Lower lobe of right lung (tissue), 2 donors: Measurements from ENCODE around the gene ADAMTS8. TPM values are rescaled to one million over a fixed set of nuclear protein-coding genes. Genes with fewer than 3 reads are reported as not detected.

Source experiments
- ATAC-seq, 2 donors: fragments of 200-7000 bp; cut with Tn5 transposase; one replicate each; pipeline ENCODE4 v1.9.1; 2020 to 2022; ENCODE audit warnings: mild to moderate bottlenecking in 2 of 2, moderate library complexity in 2 of 2
- DNase-seq: peaks from one replicate; pipeline ENCODE4 v3.0.0-alpha.2; 2020
- H3K27ac ChIP-seq: fragments of 200-600 bp; one replicate; pipeline ENCODE4 v1.8.0; 2022
- H3K27me3 ChIP-seq: fragments of 200-600 bp; one replicate; pipeline ENCODE4 v1.8.0; 2022; ENCODE audit warnings: low read depth
- H3K36me3 ChIP-seq: fragments of 200-600 bp; one replicate; pipeline ENCODE4 v1.8.0; 2022; ENCODE audit warnings: mild to moderate bottlenecking
- H3K4me1 ChIP-seq: fragments of 200-600 bp; one replicate; pipeline ENCODE4 v1.8.0; 2022
- H3K4me3 ChIP-seq: fragments of 200-600 bp; one replicate; pipeline ENCODE4 v1.8.0; 2022; ENCODE audit warnings: mild to moderate bottlenecking
- H3K9me3 ChIP-seq: fragments of 200-600 bp; one replicate; pipeline ENCODE4 v1.8.0; 2022
- intact Hi-C: fragments of 100-400 bp; cut with DNase I; formaldehyde crosslinking; loops from one replicate; pipeline ENCODE4 v1.11.0; 2022
- total RNA-seq: library from RNA; stranded (reverse); fragmentation: NEBNext Ultra II Directional; extraction: Animal tissue kit (Norgen Biotek cat#: 25700); gene quantifications from one replicate; pipeline ENCODE4 v1.2.1, GENCODE V29; 2021
- TF ChIP-seq, protein P1 (sequence below): fragments of 200-600 bp; IDR thresholded peaks from one replicate; pipeline ENCODE4 v1.8.0; 2022; ENCODE audit warnings: antibody characterized with exemption, mild to moderate bottlenecking
- donor health status: DM: no; HTN: yes; CAD: no; lungs with severe emphysema.

The ADAMTS8 gene
- total RNA-seq, 1 donor from 2014 or later: 23.0 TPM

DNA sequence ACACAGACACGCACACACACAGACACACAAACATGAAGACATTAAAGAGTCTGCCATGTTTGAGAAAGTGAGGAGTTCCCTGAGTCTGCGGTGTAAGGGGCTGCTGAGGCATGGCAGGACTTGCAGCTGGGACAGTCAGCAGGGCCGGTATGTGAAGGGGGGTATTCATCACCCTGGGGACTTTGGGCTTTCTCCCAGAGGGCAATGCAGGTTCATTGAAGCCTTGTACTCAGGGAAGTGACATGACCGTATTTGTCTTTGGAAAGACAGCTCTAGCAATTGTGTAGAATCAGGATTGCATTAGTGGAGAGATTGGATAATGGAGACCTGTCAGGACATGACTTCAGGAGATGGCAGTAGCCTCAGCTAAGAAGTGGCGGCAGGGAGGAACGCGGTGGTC, 9.4 kb upstream of the ADAMTS8 start:
- Histone ChIP-seq H3K4me3 (no peak overlapping the region), H3K27me3 (no peaks in the 10 kb centered on the region), H3K9me3 (no peaks in the 10 kb centered on the region), H3K4me1 (peaks cover 4% of the 10 kb centered on the region), H3K27ac (no peak overlapping the region), H3K36me3 (no peaks in the 10 kb centered on the region)
- TF ChIP-seq, protein P1, sequence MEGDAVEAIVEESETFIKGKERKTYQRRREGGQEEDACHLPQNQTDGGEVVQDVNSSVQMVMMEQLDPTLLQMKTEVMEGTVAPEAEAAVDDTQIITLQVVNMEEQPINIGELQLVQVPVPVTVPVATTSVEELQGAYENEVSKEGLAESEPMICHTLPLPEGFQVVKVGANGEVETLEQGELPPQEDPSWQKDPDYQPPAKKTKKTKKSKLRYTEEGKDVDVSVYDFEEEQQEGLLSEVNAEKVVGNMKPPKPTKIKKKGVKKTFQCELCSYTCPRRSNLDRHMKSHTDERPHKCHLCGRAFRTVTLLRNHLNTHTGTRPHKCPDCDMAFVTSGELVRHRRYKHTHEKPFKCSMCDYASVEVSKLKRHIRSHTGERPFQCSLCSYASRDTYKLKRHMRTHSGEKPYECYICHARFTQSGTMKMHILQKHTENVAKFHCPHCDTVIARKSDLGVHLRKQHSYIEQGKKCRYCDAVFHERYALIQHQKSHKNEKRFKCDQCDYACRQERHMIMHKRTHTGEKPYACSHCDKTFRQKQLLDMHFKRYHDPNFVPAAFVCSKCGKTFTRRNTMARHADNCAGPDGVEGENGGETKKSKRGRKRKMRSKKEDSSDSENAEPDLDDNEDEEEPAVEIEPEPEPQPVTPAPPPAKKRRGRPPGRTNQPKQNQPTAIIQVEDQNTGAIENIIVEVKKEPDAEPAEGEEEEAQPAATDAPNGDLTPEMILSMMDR: no peak
- no peak for ATAC-seq
- no peak for DNase-seq
- intact Hi-C loops: no loop called here

DNA sequence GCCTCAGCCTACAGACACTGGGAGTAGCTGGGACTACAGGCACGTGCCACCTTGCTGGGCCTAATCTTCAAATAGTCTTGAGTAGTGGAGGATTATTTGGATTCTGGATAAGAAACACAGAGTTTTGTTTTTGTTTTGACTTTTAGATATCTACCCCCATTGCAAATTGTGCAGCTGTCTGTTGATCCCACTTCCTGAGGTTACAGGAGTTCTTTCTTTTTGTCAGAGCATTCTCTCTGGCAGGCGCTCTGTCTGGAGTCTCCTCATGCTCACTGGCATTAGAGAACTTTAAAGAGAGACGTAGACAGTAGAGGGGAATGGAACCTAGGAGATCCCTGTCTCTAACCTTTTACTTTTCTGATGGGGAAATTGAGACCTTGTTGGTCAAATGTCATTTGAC, 7.8 kb upstream of the ADAMTS8 start:
- DNase-seq (no peak), ATAC-seq (no peak)
- Histone ChIP-seq H3K9me3 (no peaks in the 10 kb centered on the region), H3K4me3 (no peak overlapping the region), H3K4me1 (peaks cover 4% of the 10 kb centered on the region), H3K36me3 (no peaks in the 10 kb centered on the region), H3K27me3 (peaks cover 6% of the 10 kb centered on the region), H3K27ac (no peak overlapping the region)
- intact Hi-C loops: no loop called here
- TF ChIP-seq, protein P1: no peak

DNA sequence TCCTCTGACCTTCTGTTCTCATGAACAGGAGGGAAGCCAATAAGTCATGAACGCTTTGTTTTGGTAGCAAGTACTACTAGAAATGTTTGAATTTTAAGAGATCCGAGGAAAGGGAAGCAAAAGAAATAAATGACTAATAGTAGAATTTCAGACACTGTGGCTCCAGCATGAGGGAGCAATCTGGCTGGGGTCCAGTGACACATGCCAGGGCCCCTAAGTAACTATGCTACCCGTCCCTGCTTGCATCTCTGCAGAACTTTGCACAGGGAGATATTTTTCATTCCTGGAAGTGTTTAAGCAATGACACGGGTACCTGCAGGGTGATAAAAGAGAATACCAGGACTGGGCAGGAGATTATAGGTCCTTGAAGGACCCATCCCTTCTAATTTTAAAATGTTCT, 7.3 kb upstream of the ADAMTS8 start:
- intact Hi-C loops: no loop called here
- DNase-seq: no peak
- Histone ChIP-seq H3K9me3 (no peaks in the 10 kb centered on the region), H3K36me3 (no peaks in the 10 kb centered on the region), H3K4me3 (no peak overlapping the region), H3K4me1 (peaks cover 4% of the 10 kb centered on the region), H3K27me3 (peaks cover 6% of the 10 kb centered on the region), H3K27ac (no peak overlapping the region)
- no peak for ATAC-seq
- TF ChIP-seq, protein P1: no peak

DNA sequence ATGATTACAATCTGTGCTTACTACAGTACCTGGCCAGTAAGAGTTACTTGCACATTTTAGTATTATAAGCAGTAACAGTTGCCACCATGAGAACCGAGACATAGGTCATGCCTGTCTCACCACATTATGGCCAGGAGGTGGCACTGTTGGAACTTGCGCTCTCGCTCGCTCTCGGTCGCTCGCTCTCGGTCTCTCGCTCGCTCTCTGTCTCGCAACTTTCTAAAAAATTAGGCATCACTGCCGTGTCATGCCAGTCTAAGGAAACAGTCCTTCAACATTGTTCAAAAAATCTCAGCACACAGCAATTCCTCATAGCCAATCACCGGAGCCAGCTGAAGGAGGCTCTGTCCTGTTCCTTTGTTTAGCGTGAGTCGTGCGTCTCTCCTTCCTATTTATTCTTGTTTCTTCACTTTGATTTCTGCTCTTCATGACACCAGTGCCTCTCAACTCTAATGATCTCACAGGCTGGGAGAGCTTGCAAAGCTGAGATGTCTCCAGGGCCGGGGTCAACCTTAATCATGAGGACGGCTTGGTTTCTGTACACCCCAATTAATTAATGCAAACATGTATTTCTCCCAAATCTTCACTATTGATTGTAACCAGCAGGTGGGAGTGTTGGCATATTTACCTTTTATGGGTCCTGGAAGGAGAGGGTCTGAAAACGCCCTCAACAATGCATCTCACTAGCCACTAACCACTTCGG, 6.3 kb upstream of the ADAMTS8 start:
- Histone ChIP-seq H3K4me3 (peak overlapping the region; percentile 65), H3K9me3 (no peaks in the 10 kb centered on the region), H3K27me3 (peaks cover 14% of the 10 kb centered on the region), H3K27ac (peak overlapping the region; percentile 56), H3K36me3 (no peaks in the 10 kb centered on the region), H3K4me1 (peaks cover 4% of the 10 kb centered on the region)
- peak; percentile 94 to 95 for ATAC-seq
- peak; percentile 78 for DNase-seq
- intact Hi-C loops: loop anchor here (5.0 kb wide), 1 partner anchor 428 kb away; no protein-coding TSS in a partner anchor
- TF ChIP-seq, protein P1: peak; percentile 78

DNA sequence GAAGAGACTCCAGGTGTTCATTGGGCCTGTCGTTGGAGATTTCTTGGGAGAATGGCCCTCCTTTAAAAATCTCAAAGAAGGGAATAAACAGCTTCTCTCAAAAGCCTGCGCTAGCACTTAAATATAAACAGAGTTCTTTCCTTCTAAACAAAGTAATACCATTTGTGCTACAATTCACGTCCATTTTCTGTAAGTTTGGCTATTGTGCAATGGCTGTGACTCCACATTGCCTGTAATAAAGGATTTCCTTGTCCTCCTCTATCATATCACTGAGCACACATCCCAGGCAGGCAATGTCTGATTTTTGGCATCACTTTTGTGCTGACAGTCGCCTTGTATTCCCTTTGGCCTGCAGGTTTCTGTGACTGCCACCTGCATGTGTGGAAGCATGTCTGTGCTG, 4.9 kb upstream of the ADAMTS8 start:
- peaks cover 4% of the 10 kb centered on the region for H3K4me1 ChIP-seq
- H3K36me3 ChIP-seq: no peaks in the 10 kb centered on the region
- intact Hi-C loops: loop anchor here (5.0 kb wide), 1 partner anchor 429 kb away; no protein-coding TSS in a partner anchor
- no peak for ATAC-seq
- TF ChIP-seq, protein P1: no peak
- peaks cover 25% of the 10 kb centered on the region for H3K27me3 ChIP-seq
- no peak overlapping the region for H3K27ac ChIP-seq
- H3K9me3 ChIP-seq: no peaks in the 10 kb centered on the region
- H3K4me3 ChIP-seq: no peak overlapping the region
- no peak for DNase-seq
